Ishikawa (cell line): Measurements from ENCODE around the gene TNFRSF17.

Experiments
- CEBPB ChIP-seq: IDR thresholded peaks from 2 replicates; pipeline ENCODE4 v1.6.1; 2012
- CREB1 ChIP-seq: IDR thresholded peaks from 2 replicates; pipeline ENCODE4 v1.6.1; 2012; ENCODE audit warnings: low read depth
- EGR1 ChIP-seq: IDR thresholded peaks from 2 replicates; pipeline ENCODE4 v1.6.1; 2012
- EP300 ChIP-seq: IDR thresholded peaks from 2 replicates; pipeline ENCODE4 v1.6.1; 2012; ENCODE audit warnings: borderline replicate concordance
- FOXM1 ChIP-seq: IDR thresholded peaks from 2 replicates; pipeline ENCODE4 v1.6.1; 2012; ENCODE audit warnings: low read depth, borderline replicate concordance
- NFIC ChIP-seq: IDR thresholded peaks from 2 replicates; pipeline ENCODE4 v1.6.1; 2012
- RAD21 ChIP-seq: IDR thresholded peaks from 2 replicates; pipeline ENCODE4 v1.6.1; 2012; ENCODE audit warnings: low read depth
- TAF1 ChIP-seq: IDR thresholded peaks from 2 replicates; pipeline ENCODE4 v1.6.1; 2012; ENCODE audit warnings: low read depth, mild to moderate bottlenecking
- TCF12 ChIP-seq: IDR thresholded peaks from 2 replicates; pipeline ENCODE4 v1.6.1; 2012; ENCODE audit warnings: low read depth
- TEAD4 ChIP-seq: IDR thresholded peaks from 2 replicates; pipeline ENCODE4 v1.6.1; 2012
- YY1 ChIP-seq: IDR thresholded peaks from 2 replicates; pipeline ENCODE4 v1.6.1; 2012; ENCODE audit warnings: low read depth
- ZBTB7A ChIP-seq: IDR thresholded peaks from 2 replicates; pipeline ENCODE4 v1.6.1; 2012; ENCODE audit warnings: low read depth
- TF ChIP-seq, protein P1 (sequence below): IDR thresholded peaks from 2 replicates; pipeline ENCODE4 v1.6.1; 2012
- TF ChIP-seq, protein P2 (sequence below): IDR thresholded peaks from 2 replicates; pipeline ENCODE4 v1.6.1; 2012; ENCODE audit warnings: low read depth, mild to moderate bottlenecking
- TF ChIP-seq, protein P3 (sequence below): IDR thresholded peaks from 2 replicates; pipeline ENCODE4 v1.6.1; 2012

The TNFRSF17 gene

DNA sequence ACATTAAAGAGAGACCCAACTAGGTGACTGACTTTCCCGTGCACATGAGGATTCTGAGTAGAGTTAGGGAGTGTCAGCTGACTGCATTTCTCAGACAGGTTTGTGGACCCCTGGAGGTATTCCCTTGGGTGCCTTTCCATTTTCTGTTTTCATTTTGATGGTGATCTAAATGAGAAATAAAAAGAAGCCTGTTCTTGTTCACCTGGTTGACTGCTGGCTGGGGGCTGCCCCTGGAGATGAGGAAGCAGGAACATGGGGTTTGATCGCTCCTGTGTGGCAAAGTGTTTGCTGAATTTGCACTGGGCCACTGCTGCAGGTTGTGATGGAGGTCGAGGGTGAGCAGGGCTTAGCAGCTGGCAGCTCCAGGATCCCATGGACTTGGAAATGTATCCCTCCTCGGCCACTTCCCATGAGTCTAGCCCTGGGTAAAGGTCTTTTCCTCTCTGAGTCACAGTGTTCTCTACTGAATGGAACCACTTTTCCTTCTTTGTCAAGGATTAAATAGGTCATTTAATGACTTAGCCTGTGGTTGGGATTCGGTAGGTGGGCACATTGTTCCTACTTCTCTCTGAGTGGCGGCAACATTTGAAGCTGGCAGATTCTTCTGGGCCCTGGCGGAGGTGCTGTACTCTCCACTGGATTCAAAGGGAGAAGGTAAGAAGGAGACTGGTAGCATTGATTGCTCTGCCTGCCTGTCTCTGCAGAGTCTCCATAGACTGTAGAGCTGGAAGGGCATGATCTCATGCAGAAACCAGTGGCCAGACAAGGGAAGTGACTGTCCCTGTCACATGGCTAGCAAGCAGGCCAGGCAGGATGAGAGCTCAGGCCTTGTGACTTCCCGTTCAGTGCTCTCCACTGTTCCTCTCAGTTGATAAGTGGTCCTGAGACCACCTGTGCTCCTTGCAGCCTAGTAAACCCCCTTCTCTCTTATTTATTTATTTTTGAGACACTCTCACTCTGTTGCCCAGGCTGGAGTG, 29.4 kb downstream of the TNFRSF17 start:
- TF ChIP-seq TCF12 (no peak), YY1 (no peak), NFIC (no peak)
- TF ChIP-seq, protein P1, sequence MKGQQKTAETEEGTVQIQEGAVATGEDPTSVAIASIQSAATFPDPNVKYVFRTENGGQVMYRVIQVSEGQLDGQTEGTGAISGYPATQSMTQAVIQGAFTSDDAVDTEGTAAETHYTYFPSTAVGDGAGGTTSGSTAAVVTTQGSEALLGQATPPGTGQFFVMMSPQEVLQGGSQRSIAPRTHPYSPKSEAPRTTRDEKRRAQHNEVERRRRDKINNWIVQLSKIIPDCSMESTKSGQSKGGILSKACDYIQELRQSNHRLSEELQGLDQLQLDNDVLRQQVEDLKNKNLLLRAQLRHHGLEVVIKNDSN = no peak

DNA sequence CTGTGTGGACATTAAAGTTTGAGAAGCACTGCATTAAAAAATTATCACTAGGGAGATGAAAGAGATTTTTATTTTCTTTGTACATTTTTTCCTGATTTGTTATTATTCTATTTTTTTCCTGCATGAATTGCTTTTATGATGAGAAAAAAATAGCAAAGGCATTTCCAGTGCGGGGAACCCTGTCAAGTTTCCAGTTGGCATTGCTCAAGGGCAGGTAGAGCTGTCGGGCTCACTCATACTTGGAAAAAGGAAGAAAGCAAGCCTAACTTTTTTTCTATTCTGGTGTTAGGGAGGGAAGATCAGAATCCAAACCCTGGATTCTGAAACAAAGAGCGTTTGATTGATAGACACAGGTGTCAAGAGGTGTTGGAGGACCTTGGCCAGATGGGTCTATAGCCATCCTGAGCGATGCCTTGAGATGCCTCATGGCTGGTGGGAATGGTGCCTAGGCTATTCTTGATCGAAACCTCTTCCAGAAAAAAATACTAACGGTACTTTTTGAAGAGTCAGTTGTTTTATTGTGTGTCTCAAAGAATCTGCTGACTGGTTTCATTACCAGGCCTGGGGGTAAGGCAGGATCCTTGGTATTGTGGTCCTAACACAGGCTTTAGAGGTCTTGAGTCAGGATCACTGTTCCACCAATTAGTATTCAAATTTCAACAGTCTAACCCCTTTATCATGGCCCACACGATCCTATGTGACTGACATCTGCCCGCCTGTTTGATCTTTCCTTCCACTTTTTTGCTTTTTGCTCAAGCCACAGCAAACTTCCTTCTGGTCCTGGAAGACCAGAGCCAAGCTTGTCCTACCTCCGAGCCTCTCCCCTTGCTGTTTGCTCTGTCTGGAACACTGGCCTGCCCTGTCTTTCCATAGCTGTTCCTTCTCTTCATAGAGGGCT, 31.7 kb downstream of the TNFRSF17 start:
- TF ChIP-seq YY1 (no peak), ZBTB7A (no peak), CREB1 (no peak), EP300 (no peak), TEAD4 (no peak), CEBPB (no peak), FOXM1 (no peak), TCF12 (no peak), TAF1 (no peak), NFIC (no peak), RAD21 (no peak), EGR1 (no peak)
- TF ChIP-seq, protein P1 = no peak
- TF ChIP-seq, protein P2, sequence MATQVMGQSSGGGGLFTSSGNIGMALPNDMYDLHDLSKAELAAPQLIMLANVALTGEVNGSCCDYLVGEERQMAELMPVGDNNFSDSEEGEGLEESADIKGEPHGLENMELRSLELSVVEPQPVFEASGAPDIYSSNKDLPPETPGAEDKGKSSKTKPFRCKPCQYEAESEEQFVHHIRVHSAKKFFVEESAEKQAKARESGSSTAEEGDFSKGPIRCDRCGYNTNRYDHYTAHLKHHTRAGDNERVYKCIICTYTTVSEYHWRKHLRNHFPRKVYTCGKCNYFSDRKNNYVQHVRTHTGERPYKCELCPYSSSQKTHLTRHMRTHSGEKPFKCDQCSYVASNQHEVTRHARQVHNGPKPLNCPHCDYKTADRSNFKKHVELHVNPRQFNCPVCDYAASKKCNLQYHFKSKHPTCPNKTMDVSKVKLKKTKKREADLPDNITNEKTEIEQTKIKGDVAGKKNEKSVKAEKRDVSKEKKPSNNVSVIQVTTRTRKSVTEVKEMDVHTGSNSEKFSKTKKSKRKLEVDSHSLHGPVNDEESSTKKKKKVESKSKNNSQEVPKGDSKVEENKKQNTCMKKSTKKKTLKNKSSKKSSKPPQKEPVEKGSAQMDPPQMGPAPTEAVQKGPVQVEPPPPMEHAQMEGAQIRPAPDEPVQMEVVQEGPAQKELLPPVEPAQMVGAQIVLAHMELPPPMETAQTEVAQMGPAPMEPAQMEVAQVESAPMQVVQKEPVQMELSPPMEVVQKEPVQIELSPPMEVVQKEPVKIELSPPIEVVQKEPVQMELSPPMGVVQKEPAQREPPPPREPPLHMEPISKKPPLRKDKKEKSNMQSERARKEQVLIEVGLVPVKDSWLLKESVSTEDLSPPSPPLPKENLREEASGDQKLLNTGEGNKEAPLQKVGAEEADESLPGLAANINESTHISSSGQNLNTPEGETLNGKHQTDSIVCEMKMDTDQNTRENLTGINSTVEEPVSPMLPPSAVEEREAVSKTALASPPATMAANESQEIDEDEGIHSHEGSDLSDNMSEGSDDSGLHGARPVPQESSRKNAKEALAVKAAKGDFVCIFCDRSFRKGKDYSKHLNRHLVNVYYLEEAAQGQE = no peak
- TF ChIP-seq, protein P3, sequence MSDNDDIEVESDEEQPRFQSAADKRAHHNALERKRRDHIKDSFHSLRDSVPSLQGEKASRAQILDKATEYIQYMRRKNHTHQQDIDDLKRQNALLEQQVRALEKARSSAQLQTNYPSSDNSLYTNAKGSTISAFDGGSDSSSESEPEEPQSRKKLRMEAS = no peak

DNA sequence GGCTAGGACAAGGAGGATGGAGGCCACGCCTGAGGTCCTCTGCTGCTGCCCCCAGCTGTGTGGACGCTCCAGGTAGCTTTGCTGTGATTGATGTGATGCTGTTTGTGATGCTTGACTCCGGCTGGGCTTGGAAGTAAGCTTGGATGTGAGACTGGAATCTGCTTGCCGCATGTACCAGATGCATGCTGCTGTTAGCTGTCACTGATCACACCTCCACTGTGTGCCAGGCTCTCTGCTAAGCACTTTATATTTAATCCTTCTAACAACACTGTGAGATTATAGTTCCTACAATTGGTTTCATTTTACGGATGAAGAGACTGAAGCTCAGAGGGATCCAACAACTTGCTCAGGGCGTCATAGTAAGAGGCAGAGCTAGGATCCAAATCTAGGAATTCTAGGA, 35.0 kb downstream of the TNFRSF17 start:
- TF ChIP-seq ZBTB7A (no peak), CREB1 (no peak), FOXM1 (no peak), YY1 (no peak), RAD21 (no peak), CEBPB (no peak), EGR1 (no peak), EP300 (no peak), TEAD4 (no peak), NFIC (no peak), TAF1 (no peak), TCF12 (no peak)
- TF ChIP-seq, protein P3 = no peak
- TF ChIP-seq, protein P1 = no peak
- TF ChIP-seq, protein P2 = no peak

DNA sequence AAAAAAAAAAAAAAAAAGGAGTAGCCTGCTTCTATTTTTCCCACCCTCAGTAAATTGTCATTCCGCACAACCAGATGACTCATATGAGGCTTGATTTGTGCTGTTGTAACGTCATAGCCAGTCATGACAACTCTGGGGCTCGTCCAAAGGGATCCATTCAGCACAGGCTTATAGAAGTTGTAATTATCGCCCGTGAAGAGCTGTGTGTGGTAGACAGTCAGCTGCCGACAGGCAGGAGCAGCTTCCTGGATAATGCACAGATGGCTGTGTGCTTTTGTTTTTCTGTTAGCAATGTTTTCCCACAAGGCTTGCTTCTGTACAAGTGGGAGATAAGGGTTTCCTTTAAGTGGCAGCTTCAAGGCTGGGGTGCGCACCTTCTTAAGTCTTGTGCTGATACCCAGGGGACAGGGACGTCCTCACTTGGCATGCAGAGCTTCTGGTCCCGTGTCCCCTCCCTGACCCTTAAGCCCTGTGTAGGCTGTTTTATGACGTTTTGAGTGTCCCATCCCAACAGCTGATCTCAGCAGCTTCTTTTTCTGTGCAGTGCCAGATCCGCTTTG, 37.5 kb downstream of the TNFRSF17 start:
- TF ChIP-seq, protein P3 = no peak
- TF ChIP-seq, protein P1 = no peak
- no peak for TF ChIP-seq TAF1
- no peak for TF ChIP-seq YY1
- no peak for TF ChIP-seq CREB1
- no peak for TF ChIP-seq CEBPB
- no peak for TF ChIP-seq RAD21
- TF ChIP-seq FOXM1 = no peak
- TF ChIP-seq, protein P2 = no peak
- no peak for TF ChIP-seq TCF12
- no peak for TF ChIP-seq EP300
- no peak for TF ChIP-seq ZBTB7A
- no peak for TF ChIP-seq EGR1
- no peak for TF ChIP-seq TEAD4
